Testis (tissue), 3 donors: ENCODE measurements around the gene NRAP. TPM values are rescaled to one million over a fixed set of nuclear protein-coding genes. Genes with fewer than 3 reads are reported as not detected.

Source experiments
- DNase-seq: peaks from one replicate; pipeline ENCODE4 v3.0.0-alpha.2; 2019
- H3K27ac ChIP-seq, 2 donors: fragments of 200-600 bp; sonication (generic); one replicate each; pipeline ENCODE4 v1.5.1; 2019
- H3K27me3 ChIP-seq: fragments of 200-600 bp; sonication (generic); one replicate; pipeline ENCODE4 v1.5.1; 2019
- H3K36me3 ChIP-seq: fragments of 200-600 bp; sonication (generic); one replicate; pipeline ENCODE4 v1.5.1; 2017; ENCODE audit warnings: low read depth; ENCODE audit errors: missing control alignments
- H3K4me1 ChIP-seq: fragments of 200-600 bp; sonication (generic); one replicate; pipeline ENCODE4 v1.5.1; 2019
- H3K4me3 ChIP-seq, 2 donors: fragments of 200-600 bp; sonication (generic); one replicate each; pipeline ENCODE4 v1.5.1; 2017 to 2019
- H3K9me3 ChIP-seq: fragments of 200-600 bp; sonication (generic); one replicate; pipeline ENCODE4 v1.5.1; 2017
- CTCF ChIP-seq, 3 experiments: fragments of 450-650 bp in 2 of 3; fragments of 200-600 bp in 1 of 3; sonication (generic) in 1 of 3; IDR thresholded peaks; one replicate each; pipeline ENCODE4 v1.5.1; 2016 to 2019; ENCODE audit warnings: antibody characterized with exemption in 3 of 3, mild to moderate bottlenecking in 2 of 3, moderate library complexity in 1 of 3
- POLR2A ChIP-seq: fragments of 450-650 bp; IDR thresholded peaks from one replicate; pipeline ENCODE4 v1.6.1; 2017; ENCODE audit warnings: antibody characterized with exemption, mild to moderate bottlenecking, moderate library complexity
- WGBS, 2 donors: methylation state at CpG; one replicate each; pipeline ENCODE4 v1.1.5; 2018; 5-methylcytosine and 5-hydroxymethylcytosine counted together
- intact Hi-C: fragments of 100-400 bp; cut with DNase I; formaldehyde crosslinking; loops from one replicate; pipeline ENCODE4 v1.15.1; 2023; ENCODE audit warnings: low total_unique reads
- polyA plus RNA-seq: library from polyadenylated mRNA; stranded (reverse); fragments of 350-450 nt; fragmentation: Illumina TruSeq; extraction: RNeasy Lipid Tissue Mini Kit (QIAGEN cat#74804); gene quantifications from one replicate; pipeline ENCODE4 v1.2.3, GENCODE V29; 2014; ENCODE audit warnings: low read depth, low replicate concordance; ENCODE audit not compliant: insufficient read depth
- total RNA-seq, 2 donors: library from RNA; depleted of rRNA; stranded (reverse); fragments of >200 nt; gene quantifications; one replicate each; pipeline ENCODE4 v1.2.3, GENCODE V29; 2016

The NRAP gene
- total and polyA plus RNA-seq, 3 donors from 2014 or later, result 2.1 to 7.9 (median 2.8) TPM

GRCh38 chr10:113592380-113592779 lies 71.5 kb downstream of the NRAP start:
- no peaks in the 10 kb centered on the region for H3K36me3 ChIP-seq

GRCh38 chr10:113590581-113590980 lies 73.3 kb downstream of the NRAP start:
- no peak for DNase-seq
- Histone ChIP-seq H3K36me3 (no peaks in the 10 kb centered on the region), H3K4me3 (no peak overlapping the region), H3K27ac (no peak overlapping the region), H3K4me1 (no peaks in the 10 kb centered on the region), H3K27me3 (no peaks in the 10 kb centered on the region), H3K9me3 (no peaks in the 10 kb centered on the region)
- 86 to 90% methylated on average over 9 to 12 of the region's 12 CpGs for WGBS, 2 donors
- intact Hi-C loops, result no loop called here
- TF ChIP-seq CTCF (IDR thresholded peaks at IDR 0.05), result no peak
- TF ChIP-seq POLR2A, result no peak

More at GRCh38 chr10:113592380-113592779, 71.5 kb downstream of the NRAP start:
- 79 to 84% methylated on average over 8 of the region's 8 CpGs for WGBS, 2 donors
- H3K27ac ChIP-seq, result no peak overlapping the region
- intact Hi-C loops, result no loop called here
- TF ChIP-seq POLR2A (no peak), CTCF (IDR thresholded peaks at IDR 0.05) (no peak)
- H3K4me3 ChIP-seq, result no peak overlapping the region
- no peak for DNase-seq
- no peaks in the 10 kb centered on the region for H3K9me3 ChIP-seq
- no peaks in the 10 kb centered on the region for H3K4me1 ChIP-seq
- no peaks in the 10 kb centered on the region for H3K27me3 ChIP-seq

DNA sequence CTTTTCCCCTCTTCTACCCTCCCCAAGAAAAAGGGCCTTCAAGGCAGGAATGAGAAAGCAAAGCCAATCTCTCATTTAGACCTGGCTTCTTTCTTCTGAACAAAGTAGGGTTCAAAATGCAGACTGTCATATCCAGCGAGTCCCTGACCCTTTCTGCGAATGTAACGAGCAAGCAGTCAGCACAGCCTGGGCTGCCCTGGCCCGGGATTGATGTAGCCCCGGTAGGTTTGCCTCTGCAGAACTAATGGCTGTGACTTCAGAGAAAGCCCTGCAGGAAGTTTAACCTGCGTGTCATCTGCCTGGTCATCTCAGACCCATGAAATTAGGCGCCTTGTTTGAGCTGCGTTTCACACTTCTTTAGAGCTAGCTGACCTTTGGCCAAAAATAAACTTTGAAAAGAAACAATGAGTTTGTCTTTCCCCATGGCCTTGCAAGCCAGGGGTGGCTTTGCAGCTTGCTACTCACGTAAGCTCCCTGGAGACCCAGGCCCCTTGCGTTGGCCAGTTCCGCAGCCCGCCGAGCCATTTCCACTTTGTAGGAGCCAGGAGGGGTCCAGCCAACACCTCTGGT lies 74.6 kb downstream of the NRAP start:
- H3K36me3 ChIP-seq, result no peaks in the 10 kb centered on the region
- H3K27me3 ChIP-seq, result no peaks in the 10 kb centered on the region
- 85% methylated on average over 13 of the region's 13 CpGs for WGBS, 2 donors
- no peak for TF ChIP-seq CTCF (IDR thresholded peaks at IDR 0.05)
- no peak for TF ChIP-seq POLR2A
- no peaks in the 10 kb centered on the region for H3K4me1 ChIP-seq
- no peak for DNase-seq
- no peak overlapping the region for H3K27ac ChIP-seq
- intact Hi-C loops, result no loop called here
- no peak overlapping the region for H3K4me3 ChIP-seq
- no peaks in the 10 kb centered on the region for H3K9me3 ChIP-seq

GRCh38 chr10:113585949-113586348 lies 77.9 kb downstream of the NRAP start:
- WGBS, 2 donors, result 82% methylated on average over 1 of the region's 1 CpG; no CpG with 5 or more reads in 1 of the 2 donors
- no peak overlapping the region for H3K27ac ChIP-seq
- no peak for DNase-seq
- H3K9me3 ChIP-seq, result no peaks in the 10 kb centered on the region
- no peak overlapping the region for H3K4me3 ChIP-seq
- TF ChIP-seq POLR2A (no peak), CTCF (IDR thresholded peaks at IDR 0.05) (no peak)
- no peaks in the 10 kb centered on the region for H3K27me3 ChIP-seq
- no peaks in the 10 kb centered on the region for H3K4me1 ChIP-seq
- H3K36me3 ChIP-seq, result no peaks in the 10 kb centered on the region
- intact Hi-C loops, result no loop called here

DNA sequence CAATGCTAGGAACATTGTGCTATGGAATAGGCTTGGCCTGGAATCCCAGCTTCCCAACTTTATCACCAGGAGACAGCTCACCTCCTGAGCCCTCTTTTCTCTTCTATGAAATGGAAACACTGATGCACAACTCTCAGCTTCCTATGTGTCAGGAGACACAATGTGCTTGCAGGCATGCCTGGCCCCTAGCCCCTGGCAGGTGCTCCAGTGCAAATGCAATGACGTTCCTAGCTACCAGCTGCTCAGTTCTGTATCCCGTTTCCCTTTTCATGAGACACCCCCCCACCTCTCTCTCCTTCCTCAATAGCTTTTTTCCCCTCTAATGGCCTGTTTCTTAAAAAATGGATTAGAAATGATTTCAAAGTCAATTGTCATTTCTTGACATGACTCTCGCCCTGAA lies 80.3 kb downstream of the NRAP start:
- H3K36me3 ChIP-seq, result no peaks in the 10 kb centered on the region
- no peaks in the 10 kb centered on the region for H3K9me3 ChIP-seq
- no peak overlapping the region for H3K27ac ChIP-seq
- no peaks in the 10 kb centered on the region for H3K27me3 ChIP-seq
- no peak for TF ChIP-seq CTCF (IDR thresholded peaks at IDR 0.05)
- TF ChIP-seq POLR2A, result no peak
- 61 to 67% methylated on average over 3 of the region's 3 CpGs for WGBS, 2 donors
- H3K4me1 ChIP-seq, result no peaks in the 10 kb centered on the region
- intact Hi-C loops, result no loop called here
- no peak for DNase-seq
- no peak overlapping the region for H3K4me3 ChIP-seq
